Hepatocyte (in vitro differentiated cells): ENCODE measurements around the gene TAS2R1.

ENCODE experiments used
- EZH2phosphoT487 ChIP-seq: fragments of 200-600 bp; sonication (generic); IDR thresholded peaks from one replicate; pipeline ENCODE4 v1.6.1; 2018; ENCODE audit warnings: antibody characterized with exemption, mild to moderate bottlenecking, low read depth, moderate library complexity; ENCODE audit not compliant: unreplicated experiment, severe bottlenecking
- TF ChIP-seq, protein P1 (sequence below): fragments of 200-600 bp; sonication (generic); IDR thresholded peaks from 2 replicates; pipeline ENCODE4 v1.5.1; 2016; ENCODE audit warnings: antibody characterized with exemption, mild to moderate bottlenecking; ENCODE audit not compliant: poor library complexity

- TF ChIP-seq, protein P1, sequence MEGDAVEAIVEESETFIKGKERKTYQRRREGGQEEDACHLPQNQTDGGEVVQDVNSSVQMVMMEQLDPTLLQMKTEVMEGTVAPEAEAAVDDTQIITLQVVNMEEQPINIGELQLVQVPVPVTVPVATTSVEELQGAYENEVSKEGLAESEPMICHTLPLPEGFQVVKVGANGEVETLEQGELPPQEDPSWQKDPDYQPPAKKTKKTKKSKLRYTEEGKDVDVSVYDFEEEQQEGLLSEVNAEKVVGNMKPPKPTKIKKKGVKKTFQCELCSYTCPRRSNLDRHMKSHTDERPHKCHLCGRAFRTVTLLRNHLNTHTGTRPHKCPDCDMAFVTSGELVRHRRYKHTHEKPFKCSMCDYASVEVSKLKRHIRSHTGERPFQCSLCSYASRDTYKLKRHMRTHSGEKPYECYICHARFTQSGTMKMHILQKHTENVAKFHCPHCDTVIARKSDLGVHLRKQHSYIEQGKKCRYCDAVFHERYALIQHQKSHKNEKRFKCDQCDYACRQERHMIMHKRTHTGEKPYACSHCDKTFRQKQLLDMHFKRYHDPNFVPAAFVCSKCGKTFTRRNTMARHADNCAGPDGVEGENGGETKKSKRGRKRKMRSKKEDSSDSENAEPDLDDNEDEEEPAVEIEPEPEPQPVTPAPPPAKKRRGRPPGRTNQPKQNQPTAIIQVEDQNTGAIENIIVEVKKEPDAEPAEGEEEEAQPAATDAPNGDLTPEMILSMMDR, result no peak
- no peak for TF ChIP-seq EZH2phosphoT487
Measured at GRCh38 chr5:9641806-9642355, 11.7 kb upstream of the TAS2R1 start.
